GM03348 (cell line): ENCODE results near the gene COL4A4.

Source experiments
- DNase-seq: peaks from one replicate; pipeline ENCODE4 v3.0.0; 2012; ENCODE audit warnings: low spot score

The COL4A4 gene

DNA sequence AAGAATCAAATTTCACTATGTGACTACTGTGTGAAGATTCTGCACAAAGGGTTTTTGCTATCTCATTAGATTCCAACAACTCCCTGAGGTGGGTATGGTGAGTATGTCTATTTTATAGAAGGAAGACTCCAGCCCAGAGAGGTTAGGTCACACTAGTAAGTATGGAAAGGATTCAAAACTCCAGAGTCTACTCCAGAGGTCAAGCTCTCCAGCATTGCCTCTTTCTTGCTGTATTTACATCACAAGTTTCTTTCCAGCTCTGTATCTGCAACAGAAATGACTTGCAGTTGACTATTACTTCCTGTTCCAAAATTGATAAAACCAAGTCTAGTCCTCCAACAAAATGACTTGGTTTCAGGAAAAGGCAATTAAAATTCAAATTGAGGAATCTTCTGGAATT, 2.1 kb downstream of the COL4A4 start:
- no peak for DNase-seq

DNA sequence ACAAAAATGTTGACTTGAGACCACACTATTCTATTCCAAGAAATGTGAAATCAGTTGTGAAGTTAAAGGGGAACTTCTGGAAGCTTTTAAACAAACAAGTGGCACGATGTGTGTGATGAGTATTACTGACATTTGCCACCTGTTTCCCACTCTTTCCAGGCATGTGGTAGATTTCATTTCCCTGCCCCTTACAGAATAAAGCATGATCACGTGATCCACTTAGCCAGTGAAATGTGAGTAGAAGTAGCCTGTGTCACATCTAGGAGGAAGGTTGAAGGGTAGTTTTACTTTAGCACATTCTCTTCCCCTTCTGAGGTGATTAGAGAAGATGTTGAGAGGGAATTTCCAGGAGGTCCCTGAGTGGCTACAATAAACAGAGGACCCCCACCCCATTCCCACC, 3.8 kb downstream of the COL4A4 start:
- DNase-seq: no peak

DNA sequence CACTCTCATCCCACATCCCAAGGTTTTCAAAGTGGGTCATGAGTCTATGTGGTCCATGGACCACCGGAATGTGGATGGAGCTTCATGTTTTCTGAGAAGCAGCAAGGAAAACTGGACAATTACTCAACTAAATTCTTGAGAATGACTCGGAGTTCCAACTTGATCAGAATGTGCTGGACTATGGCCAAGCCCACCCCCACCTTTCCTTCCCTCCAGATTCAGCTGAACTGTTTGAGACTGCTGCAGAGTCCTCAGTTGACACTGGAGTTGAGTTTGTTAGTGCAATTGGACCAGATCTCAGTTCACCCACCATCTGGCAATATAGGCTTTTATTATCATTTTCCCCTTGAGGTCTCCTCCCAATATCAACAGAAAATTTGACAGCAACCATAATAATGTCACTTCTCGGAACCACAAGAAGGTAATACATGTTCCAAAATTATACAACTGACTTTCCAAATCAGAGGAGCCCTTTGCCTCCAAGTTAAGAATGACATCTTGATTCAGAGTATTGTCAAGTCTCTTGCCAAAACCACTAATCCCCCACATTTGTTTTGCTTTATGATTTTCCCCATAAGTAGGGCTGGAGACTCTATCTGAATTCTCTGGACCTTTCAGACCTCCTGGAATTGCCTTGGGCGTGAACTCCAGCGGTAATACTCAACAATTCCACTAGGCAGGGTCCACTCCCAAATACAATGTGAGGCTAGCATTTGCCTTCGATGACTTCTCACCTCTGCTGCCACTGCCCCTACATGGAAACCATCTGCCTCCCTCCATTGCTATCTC, 8.8 kb downstream of the COL4A4 start:
- no peak for DNase-seq

DNA sequence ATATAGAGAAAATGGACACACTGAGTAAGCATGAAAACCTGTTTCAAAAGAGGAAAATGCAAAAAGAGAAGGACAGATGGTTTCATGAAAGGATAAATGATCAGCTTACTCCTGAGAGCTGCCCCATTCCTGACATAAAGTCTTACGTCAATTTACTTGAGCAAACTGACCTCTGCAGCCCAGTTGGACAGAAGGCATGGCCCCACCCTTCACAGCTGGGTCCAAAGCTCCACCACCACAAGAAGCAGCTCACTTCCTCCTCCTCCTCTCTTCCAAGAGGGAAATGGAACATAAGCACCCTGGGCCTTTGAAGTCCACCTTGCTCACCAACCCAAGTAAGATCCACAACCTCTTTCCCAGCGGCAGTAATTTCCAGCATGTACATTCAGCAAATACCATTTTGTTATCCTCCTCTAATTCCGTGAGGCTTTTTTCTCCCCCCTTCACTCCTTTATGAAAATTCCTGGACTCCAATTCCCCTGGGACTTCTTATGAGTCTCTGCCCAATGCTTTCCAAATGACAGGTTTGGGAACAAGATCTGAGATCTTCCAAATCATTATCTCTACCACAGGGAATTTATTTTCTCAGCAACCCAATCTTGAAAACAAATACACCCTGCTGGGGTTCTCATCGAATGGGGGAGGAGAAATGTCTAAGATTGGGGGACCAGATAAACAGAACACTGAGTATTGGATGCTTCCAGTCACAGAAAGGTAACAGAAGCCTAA, 10.1 kb downstream of the COL4A4 start:
- no peak for DNase-seq

DNA sequence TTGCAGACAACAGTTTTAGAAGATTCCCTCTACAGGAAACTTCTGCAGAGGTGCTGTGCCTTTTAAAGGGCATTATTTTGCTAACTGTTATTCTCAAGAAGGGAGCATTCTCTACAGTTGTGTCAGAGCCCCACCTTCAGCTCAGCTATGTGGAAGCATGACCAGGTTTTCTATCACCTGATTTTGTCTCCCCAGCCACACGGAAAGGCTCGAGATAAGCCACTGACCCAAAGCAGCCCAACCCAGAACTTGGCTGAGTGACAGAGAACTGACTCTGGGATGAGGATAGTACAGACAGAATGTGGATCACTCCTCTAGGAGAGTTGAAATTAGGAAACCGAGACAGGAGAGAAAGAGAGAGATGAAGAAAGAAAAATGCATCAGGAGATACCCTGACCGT, 10.7 kb downstream of the COL4A4 start:
- no peak for DNase-seq

DNA sequence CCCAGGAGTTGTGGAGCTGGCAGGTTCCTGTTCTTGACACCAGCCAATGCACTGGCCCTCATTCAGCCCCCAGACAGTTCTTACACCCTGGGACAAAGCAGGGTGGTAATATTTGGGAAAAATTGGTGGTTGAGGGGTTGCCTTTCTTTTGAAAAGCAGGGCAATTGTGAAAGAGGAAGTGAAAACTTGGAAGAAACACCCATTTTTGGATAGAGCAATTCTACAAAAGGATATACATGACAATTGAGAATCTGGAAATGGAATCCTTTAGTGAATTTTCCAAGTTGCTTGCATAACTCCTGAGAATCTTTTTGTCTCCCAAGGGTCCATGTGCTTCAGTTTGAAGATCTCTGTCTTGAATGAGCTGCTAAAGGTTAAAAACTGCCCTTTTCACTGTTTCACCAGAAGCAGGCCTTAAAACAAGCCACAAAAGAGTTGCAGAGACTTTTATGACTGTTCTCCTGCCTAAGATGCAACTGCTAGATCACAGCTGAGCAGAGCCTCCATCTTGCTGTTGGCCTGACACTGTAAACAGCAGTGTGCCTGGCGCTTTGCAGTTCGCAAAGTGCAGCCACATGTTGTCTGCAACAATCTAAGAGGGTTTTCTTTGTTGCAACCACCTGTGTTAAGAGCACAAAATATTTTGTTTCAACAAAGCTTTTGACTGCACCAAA, 11.8 kb downstream of the COL4A4 start:
- DNase-seq: no peak

DNA sequence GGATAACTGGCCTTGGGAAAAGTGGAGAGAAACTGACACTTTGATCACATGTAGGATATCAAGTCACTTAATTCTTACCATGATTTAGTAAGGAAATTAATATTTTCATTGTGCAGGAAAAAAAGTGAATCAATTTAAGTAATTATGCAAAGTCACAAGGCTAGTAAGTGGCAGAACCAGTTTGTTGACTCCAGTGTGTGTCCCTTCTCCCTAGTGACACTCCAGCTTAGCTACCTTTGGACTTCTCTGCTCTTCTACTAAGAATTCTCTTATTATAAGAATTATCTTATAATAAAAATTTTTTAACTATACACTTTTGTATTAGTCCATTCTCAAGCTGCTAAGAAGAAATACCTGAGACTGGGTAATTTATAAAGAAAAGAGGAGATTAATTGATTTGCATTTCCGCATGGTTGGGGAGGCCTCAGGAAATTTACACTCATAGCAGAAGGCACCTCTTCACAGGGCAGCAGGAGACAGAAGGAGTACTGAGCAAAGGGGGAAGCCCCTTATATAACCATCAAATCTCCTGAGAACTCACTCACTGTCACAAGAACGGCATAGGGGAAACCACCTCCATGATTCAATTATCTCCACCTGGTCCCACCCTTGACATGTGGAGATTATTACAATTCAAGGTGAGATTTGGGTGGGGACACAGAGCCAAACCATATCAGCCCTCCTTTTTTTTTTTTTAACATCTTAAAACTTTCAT, 13.6 kb downstream of the COL4A4 start:
- no peak for DNase-seq

DNA sequence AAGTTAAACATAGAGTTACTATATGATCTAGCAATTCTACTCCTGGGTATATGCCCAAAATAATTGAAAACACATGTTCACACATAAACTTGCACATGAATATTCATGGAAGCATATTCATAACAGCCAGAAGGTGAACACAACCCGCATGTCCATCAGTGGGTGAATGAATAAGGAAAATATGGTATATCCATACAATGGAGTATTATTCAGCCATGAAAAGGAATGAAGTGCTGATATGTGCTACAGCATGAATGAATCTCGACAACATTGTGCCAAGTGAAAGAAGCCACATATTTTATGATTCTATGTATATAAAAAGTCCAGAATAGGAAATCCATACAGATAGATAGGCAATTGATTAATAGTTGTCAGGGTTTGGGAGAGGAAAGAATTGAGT, 15.9 kb downstream of the COL4A4 start:
- DNase-seq: no peak

DNA sequence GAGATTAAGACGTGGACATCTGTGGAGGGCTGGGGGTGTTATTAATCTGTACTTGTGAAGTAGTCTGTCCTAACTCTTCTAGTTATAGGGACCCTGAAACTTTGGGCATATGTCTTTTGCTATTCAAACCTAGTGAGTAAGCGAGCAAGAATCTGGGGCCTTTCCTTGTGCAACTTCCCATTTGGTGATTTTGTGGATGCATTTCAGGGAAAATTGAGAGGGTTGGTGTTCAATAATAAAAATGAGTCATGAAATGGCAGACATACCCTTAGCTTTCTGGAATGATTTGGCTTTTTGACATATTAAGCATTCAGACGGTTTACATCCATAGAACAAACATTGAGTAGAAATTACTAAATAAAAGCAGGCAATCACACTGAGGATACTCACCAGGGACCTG, 17.0 kb downstream of the COL4A4 start:
- peak; percentile 24 for DNase-seq

DNA sequence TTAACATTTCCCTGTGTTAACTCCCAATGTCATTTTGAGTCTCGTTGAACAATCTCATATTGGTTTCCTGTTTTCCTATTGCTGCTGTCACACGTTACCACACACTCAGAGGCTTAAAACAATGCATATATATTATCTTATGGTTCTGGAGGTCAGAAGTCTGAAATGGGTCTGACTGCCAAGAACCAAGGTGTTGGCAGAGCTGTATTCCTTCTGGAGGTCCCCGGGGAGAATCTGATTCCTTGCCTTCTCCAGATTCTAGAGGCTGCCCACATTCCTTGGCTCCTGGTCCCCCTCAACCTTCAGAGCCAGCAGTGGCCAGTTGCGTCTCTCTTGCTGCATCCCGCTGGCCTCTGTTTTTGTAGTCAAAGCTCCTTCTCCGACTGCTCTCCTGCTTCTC, 17.5 kb downstream of the COL4A4 start:
- no peak for DNase-seq

DNA sequence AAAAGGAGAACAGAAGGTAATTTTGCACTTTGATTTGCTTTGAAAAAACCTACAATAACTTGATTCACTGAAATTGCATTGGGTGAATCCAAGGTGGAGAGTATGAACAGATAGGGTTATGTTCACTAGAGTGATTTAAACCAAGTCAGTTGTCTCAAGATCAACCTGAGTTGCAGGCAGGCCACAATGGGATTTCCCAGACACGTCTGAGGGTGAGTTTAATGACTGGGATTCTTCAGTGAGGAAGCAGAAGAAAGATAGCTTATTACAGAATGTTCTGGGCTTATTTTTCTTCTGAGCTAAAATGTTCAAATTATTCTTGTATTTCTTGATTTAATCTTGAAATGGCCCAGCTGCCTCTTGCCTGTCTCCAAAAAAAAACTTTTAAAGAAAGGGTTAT, 20.1 kb downstream of the COL4A4 start:
- no peak for DNase-seq

DNA sequence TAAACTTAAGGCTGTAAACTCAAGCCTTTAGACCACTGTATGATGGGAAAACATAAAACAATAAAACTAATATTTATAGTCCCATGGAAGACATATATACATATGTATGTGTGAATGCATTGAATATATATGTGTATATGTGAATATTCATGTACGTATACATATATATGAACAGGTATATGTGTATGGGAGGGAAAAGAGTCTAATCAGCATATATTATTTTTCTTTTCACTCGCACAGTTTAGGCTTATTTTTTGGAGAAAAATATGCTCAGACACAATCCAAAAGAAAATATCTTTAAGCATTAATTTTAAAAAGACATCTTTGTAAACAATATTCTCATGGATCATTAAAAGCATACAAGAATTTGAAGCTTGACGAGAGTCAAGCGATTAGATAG, 22.7 kb downstream of the COL4A4 start:
- DNase-seq: no peak

DNA sequence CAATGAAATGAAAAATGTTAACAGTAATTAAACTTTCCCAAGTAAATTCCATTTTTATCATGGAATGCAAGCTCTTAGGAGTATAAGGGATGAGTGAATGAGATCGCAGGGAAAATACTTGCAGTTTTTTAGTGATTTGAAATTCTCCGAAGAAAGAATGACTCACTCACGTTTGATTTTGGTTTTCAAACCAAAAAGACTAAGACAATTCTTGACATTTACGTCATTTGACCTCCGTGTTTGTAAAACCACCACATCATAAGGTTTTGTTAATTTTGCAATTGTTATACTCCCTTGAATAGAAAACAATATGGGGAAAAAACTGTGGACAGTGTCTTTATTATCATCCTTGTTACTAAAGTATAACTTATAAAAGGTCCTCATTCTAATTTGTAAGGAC, 29.4 kb downstream of the COL4A4 start:
- DNase-seq: no peak

DNA sequence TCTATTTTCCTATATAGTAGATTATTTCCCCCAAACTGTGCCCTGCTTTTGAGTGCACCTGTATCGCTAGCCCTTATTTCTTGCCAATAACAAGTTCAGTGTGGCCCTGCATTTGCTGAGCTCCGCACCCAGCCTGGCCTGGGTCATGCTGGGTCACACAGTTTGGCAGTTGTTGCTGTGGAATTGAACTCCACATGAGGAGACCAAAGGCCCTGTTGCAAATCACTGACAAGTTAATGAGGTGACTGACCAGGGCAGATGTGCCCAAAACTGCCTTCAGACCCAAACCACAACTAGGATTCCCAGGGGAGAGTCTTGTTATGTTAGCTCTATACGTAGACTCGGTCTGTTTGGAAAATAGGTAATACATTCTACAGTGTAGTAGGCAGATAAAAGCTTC, 31.0 kb downstream of the COL4A4 start:
- no peak for DNase-seq

DNA sequence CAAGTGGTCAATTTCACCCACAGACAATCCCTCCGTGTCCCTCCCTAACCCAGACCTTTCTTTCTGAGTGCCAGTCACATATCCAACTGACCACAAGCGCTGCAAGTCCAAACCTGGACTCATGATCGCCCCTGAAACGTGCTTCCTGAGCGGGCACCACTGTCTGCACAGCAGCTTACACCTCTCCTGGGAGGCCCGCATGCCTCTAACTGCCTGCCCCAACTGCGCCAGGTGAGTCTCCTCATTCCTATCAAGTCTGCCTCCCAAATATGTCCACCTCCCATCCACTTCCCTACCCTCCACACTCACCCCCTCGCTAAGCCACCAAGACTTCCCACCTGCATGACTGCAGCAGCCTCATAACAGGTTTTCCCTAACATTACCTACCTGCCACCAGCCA, 33.4 kb downstream of the COL4A4 start:
- DNase-seq: no peak

DNA sequence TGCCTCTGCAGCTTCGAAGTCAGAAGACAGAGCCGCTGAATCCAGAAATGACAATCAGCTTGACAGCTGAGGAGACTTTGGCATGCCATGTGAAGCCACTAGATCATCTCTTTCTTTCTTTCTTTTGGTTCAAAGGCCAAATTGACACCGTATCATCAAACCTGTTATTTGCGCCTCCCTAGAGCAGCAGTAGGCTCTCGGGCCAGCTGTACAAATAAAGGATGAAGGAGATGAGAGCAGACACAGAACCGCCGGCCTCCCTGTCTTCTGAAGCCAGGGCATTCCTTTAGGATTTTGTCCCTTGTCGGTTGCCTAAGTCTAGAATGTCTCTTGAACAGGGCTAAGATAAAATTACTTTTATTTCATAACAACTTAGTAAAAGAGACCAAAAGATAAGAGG, 36.8 kb downstream of the COL4A4 start:
- DNase-seq: no peak

DNA sequence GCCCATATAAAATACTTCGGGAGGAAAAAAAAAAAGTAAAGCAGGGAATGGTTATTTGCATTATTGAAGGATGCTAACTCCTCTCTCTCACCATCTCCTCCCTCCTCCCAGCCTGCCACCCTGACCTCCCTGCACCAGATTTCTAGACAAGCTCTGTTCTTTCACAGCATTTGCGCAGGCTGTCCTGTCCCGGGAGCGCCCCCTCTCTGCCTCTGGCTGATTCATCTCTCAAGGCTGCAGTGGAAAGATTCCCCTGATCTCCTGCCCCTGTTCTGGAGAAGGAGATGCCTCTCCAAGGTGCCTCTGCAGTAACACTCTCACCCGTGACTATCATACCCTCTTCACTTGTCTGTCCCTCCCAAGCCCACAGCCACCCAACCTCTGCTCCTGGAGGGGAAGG, 38.5 kb downstream of the COL4A4 start:
- no peak for DNase-seq

DNA sequence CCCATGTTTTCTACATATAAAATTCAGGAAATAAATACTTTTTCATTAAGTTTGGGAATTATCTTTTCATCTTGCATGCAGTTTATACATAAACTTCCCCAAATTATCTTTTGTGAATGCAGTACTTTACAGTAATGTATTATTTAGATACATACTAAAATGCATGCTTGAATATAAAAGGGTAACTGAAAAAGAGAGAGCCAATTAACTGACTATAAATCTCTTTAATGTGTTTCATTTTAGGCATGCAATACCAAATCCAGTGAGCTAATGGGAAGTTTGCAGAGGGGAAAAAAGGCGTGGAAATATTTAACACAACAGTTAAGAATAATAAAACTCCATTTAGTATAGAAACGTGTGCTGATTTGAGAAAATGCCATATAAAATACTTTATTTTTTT, 39.2 kb downstream of the COL4A4 start:
- DNase-seq: no peak

DNA sequence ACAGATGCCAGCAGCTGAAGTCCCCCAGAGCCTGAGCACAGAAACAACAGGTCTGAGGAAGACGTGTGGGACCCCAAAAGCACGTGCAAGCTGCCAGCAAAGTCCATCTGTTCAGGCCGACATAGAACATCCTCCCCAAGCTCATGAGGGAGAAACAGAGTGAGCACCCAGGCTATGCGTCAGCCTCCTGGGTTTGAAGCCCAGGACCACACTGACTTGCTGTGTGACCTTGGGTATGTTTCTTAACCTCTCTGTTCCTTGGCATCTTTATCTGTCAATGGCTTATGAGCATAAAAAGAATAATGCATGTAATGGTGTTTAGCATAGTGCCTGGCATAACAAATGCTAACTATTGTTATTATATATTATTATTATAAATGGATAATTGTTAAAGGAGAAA, 40.3 kb downstream of the COL4A4 start:
- DNase-seq: no peak

DNA sequence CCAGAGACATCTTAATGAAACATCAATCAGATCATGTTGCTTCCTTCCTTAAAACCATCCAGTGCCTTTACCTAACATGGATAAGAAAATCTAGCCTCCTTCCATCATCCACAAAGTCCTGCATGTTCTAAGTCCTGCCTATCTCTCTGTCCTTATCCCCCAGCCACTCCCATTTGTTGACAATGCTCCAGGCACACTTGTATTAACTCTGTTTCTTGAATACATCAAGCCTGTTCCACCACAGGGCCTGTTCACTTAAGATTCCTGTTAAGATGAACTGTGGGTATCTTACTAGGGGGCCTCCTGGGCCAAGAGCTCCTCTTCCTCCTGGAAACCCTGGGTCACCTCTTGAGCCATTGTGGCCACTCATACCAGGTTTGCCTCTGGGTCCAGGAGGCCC, 45.7 kb downstream of the COL4A4 start:
- no peak for DNase-seq

DNA sequence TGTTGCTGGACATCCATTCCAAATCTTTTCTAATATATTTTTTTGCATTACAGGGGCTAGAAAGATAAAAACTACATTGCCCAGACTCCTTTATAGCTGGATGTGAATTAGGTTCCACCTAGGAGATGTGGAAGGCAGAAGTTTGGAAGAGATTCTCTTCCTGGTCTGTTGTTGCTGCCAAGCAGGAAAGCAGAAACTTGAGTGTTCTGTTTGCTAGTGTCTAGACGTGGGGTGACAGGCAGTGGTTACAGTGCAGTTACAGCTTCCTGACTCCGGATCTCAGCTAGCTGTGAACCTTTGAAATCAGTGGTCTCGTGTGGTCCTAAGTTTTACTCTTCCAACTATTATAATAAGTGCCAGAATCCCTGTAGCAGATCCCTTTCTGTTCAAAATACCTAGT, 46.2 kb downstream of the COL4A4 start:
- no peak for DNase-seq

DNA sequence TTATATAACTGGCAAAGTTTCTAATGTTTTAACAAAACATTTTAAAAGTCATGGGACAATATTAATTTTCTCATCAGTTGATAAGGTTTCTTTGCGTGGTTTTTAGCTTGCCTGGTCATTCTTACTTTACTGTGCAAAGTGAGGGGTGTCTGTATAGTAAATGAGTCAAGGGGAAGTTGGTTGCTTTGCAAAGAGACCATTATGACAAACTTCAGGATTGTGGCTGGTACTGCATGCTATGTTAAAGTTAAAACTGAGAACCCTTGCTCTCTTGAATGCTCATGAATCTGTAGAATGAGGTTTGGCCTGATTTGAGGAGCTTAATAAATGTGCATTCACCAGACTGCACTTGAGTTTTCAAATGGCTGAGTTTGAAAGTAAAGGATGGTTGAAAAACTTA, 47.0 kb downstream of the COL4A4 start:
- DNase-seq: no peak

DNA sequence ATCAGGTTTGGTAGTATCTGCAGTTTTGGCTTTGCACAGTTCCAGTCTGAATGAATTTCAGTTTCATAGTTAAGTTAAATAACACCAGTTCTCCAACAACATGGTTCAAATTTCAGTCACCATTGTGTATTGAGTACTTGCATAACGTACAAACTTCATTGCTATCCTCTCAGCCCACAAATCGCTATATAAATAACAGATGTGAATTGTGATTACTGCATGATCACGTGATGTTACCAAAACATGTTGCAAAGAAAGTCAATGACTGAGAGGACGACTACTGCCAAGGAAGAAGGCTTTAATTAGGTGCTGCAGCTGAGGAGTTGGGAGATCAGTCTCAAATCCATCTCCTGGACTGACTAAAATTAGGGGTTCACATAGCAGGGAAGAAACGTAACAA, 48.2 kb downstream of the COL4A4 start:
- DNase-seq: peak; percentile 31
